Measurements from ENCODE around the gene SLC39A11. TPM values are rescaled to one million over a fixed set of nuclear protein-coding genes. Genes with fewer than 3 reads are reported as not detected.

SLC39A11 gene
- total and polyA plus RNA-seq, 12 donors, result 7.0 to 91.4 (median 22.7) TPM

DNA sequence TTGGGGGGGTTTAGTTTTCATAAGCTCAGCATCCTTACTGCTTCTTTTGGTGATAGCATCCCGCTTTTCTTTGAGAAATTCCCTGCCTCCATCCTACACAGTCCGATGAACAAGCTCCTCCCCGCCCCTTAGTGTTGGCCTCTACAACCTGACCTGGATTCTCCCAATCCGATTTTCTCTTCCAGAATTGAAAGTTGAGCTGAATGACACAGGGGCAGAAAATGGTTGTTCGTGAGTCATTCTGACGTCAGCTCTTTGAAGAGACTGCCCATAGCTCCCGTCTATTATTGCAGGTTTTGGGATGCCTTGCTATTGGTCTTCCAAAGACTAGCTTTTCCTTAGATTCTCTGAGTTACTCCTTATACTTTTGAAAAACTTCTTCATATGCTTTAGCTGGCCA lies 279.7 kb downstream of the SLC39A11 start:
- Histone ChIP-seq H3K9me3 (replicated peaks in 1 of 3) (no peaks in the 10 kb centered on the region), H3K4me3 (no peak overlapping the region), H3K4me1 (replicated peaks in 1 of 2) (no peaks in the 10 kb centered on the region), H3K27me3 (no peaks in the 10 kb centered on the region), H3K27ac (no peak overlapping the region), H3K36me3 (replicated peaks in 1 of 2) (no peaks in the 10 kb centered on the region)
- WGBS, 4 donors, result 73 to 83% (median 83%) methylated on average over 7 of the region's 7 CpGs
- TF ChIP-seq POLR2A (IDR thresholded peaks at IDR 0.05), result no peak
- TF ChIP-seq, protein P1, sequence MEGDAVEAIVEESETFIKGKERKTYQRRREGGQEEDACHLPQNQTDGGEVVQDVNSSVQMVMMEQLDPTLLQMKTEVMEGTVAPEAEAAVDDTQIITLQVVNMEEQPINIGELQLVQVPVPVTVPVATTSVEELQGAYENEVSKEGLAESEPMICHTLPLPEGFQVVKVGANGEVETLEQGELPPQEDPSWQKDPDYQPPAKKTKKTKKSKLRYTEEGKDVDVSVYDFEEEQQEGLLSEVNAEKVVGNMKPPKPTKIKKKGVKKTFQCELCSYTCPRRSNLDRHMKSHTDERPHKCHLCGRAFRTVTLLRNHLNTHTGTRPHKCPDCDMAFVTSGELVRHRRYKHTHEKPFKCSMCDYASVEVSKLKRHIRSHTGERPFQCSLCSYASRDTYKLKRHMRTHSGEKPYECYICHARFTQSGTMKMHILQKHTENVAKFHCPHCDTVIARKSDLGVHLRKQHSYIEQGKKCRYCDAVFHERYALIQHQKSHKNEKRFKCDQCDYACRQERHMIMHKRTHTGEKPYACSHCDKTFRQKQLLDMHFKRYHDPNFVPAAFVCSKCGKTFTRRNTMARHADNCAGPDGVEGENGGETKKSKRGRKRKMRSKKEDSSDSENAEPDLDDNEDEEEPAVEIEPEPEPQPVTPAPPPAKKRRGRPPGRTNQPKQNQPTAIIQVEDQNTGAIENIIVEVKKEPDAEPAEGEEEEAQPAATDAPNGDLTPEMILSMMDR (IDR thresholded peaks at IDR 0.05), result no peak
- no peak for DNase-seq
- intact Hi-C loops (cut with DNase I), result no loop called here

DNA sequence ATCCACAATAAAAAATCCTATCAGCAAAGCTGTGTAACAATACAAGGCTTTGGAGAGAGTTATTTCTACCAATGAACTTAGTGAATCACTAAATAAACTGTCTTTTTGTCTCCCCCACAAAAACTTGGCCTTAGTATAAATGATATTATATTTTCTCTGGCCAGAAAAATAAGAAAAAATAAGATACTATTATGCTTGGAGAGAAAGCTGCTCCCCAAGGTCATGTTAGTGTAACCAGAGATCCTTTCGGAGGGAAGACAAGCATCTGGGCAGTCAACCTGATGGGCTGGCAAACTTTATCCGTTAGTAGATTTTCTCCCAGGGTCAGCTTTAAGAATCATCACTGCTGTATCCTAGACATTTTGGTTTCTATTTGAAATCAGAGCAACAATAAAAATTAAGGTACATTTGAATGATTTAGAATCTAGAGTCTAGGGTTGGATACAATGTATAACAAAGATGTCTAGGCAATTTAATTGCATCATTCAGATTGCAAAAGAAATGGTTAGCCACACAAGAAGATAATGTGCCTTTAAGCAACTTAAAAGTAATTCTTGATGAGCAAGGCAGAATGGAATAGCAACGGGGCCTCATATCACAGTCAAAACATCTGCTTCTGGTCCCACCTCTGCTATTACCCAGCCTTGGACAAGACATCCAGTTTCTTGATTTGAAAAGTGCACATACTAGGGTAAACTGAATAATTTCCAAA lies 280.4 kb downstream of the SLC39A11 start:
- no peak for TF ChIP-seq POLR2A (IDR thresholded peaks at IDR 0.05)
- TF ChIP-seq, protein P1 (IDR thresholded peaks at IDR 0.05), result no peak
- no peaks in the 10 kb centered on the region for H3K27me3 ChIP-seq
- H3K27ac ChIP-seq, result no peak overlapping the region
- 60 to 79% (median 75%) methylated on average over 3 of the region's 3 CpGs for WGBS, 4 donors
- H3K9me3 ChIP-seq (replicated peaks in 1 of 3), result no peaks in the 10 kb centered on the region
- no peaks in the 10 kb centered on the region for H3K4me1 ChIP-seq (replicated peaks in 1 of 2)
- H3K36me3 ChIP-seq (replicated peaks in 1 of 2), result no peaks in the 10 kb centered on the region
- no peak for DNase-seq
- no peak overlapping the region for H3K4me3 ChIP-seq
- intact Hi-C loops (cut with DNase I), result no loop called here

- no peak for DNase-seq
- 97 to 100% (median 100%) methylated on average over 1 of the region's 1 CpG for WGBS, 4 donors
- TF ChIP-seq, protein P1 (IDR thresholded peaks at IDR 0.05), result no peak
- TF ChIP-seq POLR2A (IDR thresholded peaks at IDR 0.05), result no peak
These were observed 281.4 kb downstream of the SLC39A11 start for GRCh38 chr17:72810991-72811508.

DNA sequence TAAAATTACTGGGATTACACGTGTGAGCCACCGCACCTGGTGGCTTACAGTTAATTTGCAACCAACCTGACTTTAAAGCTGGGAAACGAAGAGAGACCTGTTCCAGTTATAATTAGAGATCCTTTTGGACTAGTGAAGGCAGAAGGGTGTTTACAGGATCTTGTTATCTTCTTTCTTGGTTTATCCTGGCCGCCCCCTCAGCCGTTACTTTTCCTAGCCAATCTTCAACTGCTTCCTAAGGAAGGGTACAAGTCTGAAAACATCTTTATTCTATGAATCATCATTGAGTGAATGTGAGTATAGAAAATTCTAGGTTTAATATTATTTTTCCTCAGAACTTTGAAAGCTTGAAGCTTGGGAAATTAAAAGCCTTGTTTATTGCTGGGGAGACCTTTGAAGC lies 286.5 kb downstream of the SLC39A11 start:
- no peak overlapping the region for H3K27ac ChIP-seq
- TF ChIP-seq, protein P1 (IDR thresholded peaks at IDR 0.05), result no peak
- no peak for TF ChIP-seq POLR2A (IDR thresholded peaks at IDR 0.05)
- DNase-seq, result no peak
- no peaks in the 10 kb centered on the region for H3K36me3 ChIP-seq (replicated peaks in 1 of 2)
- no peaks in the 10 kb centered on the region for H3K4me1 ChIP-seq (replicated peaks in 1 of 2)
- intact Hi-C loops (cut with DNase I), result no loop called here
- 85 to 93% (median 87%) methylated on average over 5 of the region's 5 CpGs for WGBS, 4 donors
- H3K27me3 ChIP-seq, result no peaks in the 10 kb centered on the region
- no peaks in the 10 kb centered on the region for H3K9me3 ChIP-seq (replicated peaks in 1 of 3)
- H3K4me3 ChIP-seq, result no peak overlapping the region

More at GRCh38 chr17:72810991-72811508, 281.4 kb downstream of the SLC39A11 start:
- Histone ChIP-seq H3K4me3 (no peak overlapping the region), H3K4me1 (replicated peaks in 1 of 2) (no peaks in the 10 kb centered on the region), H3K36me3 (replicated peaks in 1 of 2) (no peaks in the 10 kb centered on the region), H3K27me3 (no peaks in the 10 kb centered on the region), H3K9me3 (replicated peaks in 1 of 3) (no peaks in the 10 kb centered on the region), H3K27ac (no peak overlapping the region)
- intact Hi-C loops (cut with DNase I), result no loop called here
